Esophagus mucosa (tissue), 1 donor: ENCODE data around the gene CNGA2. TPM values are rescaled to one million over a fixed set of nuclear protein-coding genes. Genes with fewer than 3 reads are reported as not detected.
A peak's percentile ranks its signal among the peaks of the same experiment; 100 is the strongest.

Experiments
- ATAC-seq: fragments of 200-7000 bp; cut with Tn5 transposase; one replicate; pipeline ENCODE4 v1.9.1; 2020
- total RNA-seq: library from RNA; stranded (reverse); gene quantifications from one replicate; pipeline ENCODE4 v1.2.4, GENCODE V29; 2023
- donor health status: DM: yes; HTN: yes; CAD: no.

CNGA2 gene
- total RNA-seq, 1 donor from 2014 or later: not detected

- ATAC-seq: peak; percentile 82
Observed at GRCh38 chrX:151753313-151754046, 18.9 kb downstream of the CNGA2 start.

GRCh38 chrX:151754047-151754429 is 19.5 kb downstream of the CNGA2 start:
- ATAC-seq: peak; percentile 83

- ATAC-seq: peak; percentile 65
Observed at GRCh38 chrX:151754641-151755215, 20.2 kb downstream of the CNGA2 start.

GRCh38 chrX:151759041-151759708 is 24.6 kb downstream of the CNGA2 start:
- ATAC-seq: no peak

- no peak for ATAC-seq
Observed at GRCh38 chrX:151762802-151763201, 28.3 kb downstream of the CNGA2 start.

GRCh38 chrX:151763711-151764110 is 29.2 kb downstream of the CNGA2 start:
- ATAC-seq: no peak

- ATAC-seq: no peak
Observed at GRCh38 chrX:151765026-151765425, 30.5 kb downstream of the CNGA2 start.

GRCh38 chrX:151771726-151772125 is 37.2 kb downstream of the CNGA2 start:
- ATAC-seq: no peak

GRCh38 chrX:151773434-151773833 is 38.9 kb downstream of the CNGA2 start:
- no peak for ATAC-seq

- ATAC-seq: no peak
Observed at GRCh38 chrX:151774421-151774820, 39.9 kb downstream of the CNGA2 start.

- ATAC-seq: no peak
Observed at GRCh38 chrX:151776181-151776731, 41.7 kb downstream of the CNGA2 start.

- ATAC-seq: no peak
Observed at GRCh38 chrX:151776936-151777335, 42.4 kb downstream of the CNGA2 start.

- no peak for ATAC-seq
Observed at GRCh38 chrX:151779258-151779657, 44.7 kb downstream of the CNGA2 start.

GRCh38 chrX:151780621-151781020 is 46.1 kb downstream of the CNGA2 start:
- ATAC-seq: no peak

- peak; percentile 68 for ATAC-seq
Observed at GRCh38 chrX:151789179-151789800, 54.7 kb downstream of the CNGA2 start.

- no peak for ATAC-seq
Observed at GRCh38 chrX:151790481-151791160, 56.1 kb downstream of the CNGA2 start.

GRCh38 chrX:151791961-151792360 is 57.4 kb downstream of the CNGA2 start:
- ATAC-seq: no peak

- ATAC-seq: no peak
Observed at GRCh38 chrX:151792505-151792904, 58.0 kb downstream of the CNGA2 start.

- no peak for ATAC-seq
Observed at GRCh38 chrX:151793886-151794285, 59.3 kb downstream of the CNGA2 start.
